Neural progenitor cell (in vitro differentiated cells): ENCODE measurements around the gene COL11A2. TPM values are rescaled to one million over a fixed set of nuclear protein-coding genes. Genes with fewer than 3 reads are reported as not detected.

ENCODE experiments used
- DNase-seq: peaks from one replicate; pipeline ENCODE4 v3.0.0-alpha.2; 2016; ENCODE audit warnings: low spot score
- H2AFZ ChIP-seq: fragments of 200-600 bp; sonication (generic); replicated peaks from 2 replicates; pipeline ENCODE4 v1.6.1; 2016; ENCODE audit warnings: antibody characterized with exemption
- H3F3A ChIP-seq: fragments of 200-600 bp; sonication (generic); 2 replicates; pipeline ENCODE4 v1.6.1; 2016; ENCODE audit warnings: antibody characterized with exemption, low read depth
- H3K27ac ChIP-seq: fragments of 200-600 bp; sonication (generic); 2 replicates; pipeline ENCODE4 v1.5.1; 2016; ENCODE audit warnings: mild to moderate bottlenecking
- H3K27me3 ChIP-seq: fragments of 200-600 bp; sonication (generic); 2 replicates; pipeline ENCODE4 v1.6.1; 2016; ENCODE audit warnings: mild to moderate bottlenecking, moderate library complexity
- H3K36me3 ChIP-seq: fragments of 200-600 bp; sonication (generic); 2 replicates; pipeline ENCODE4 v1.5.1; 2016
- H3K4me1 ChIP-seq: fragments of 200-600 bp; sonication (generic); 2 replicates; pipeline ENCODE4 v1.6.1; 2016; ENCODE audit warnings: mixed run types
- H3K4me2 ChIP-seq: fragments of 200-600 bp; sonication (generic); 2 replicates; pipeline ENCODE4 v1.6.1; 2016
- H3K4me3 ChIP-seq: fragments of 200-600 bp; sonication (generic); 2 replicates; pipeline ENCODE4 v1.5.1; 2016
- H3K79me2 ChIP-seq: fragments of 200-600 bp; sonication (generic); 2 replicates; pipeline ENCODE4 v1.6.1; 2016; ENCODE audit warnings: low read depth
- H3K9ac ChIP-seq: fragments of 200-600 bp; sonication (generic); 2 replicates; pipeline ENCODE4 v1.6.1; 2016
- H3K9me3 ChIP-seq: fragments of 200-600 bp; sonication (generic); 2 replicates; pipeline ENCODE4 v1.5.1; 2016; ENCODE audit warnings: low read depth
- H4K20me1 ChIP-seq: fragments of 200-600 bp; sonication (generic); 2 replicates; pipeline ENCODE4 v1.6.1; 2016; ENCODE audit warnings: low read depth
- H3K27ac Mint-ChIP-seq: 3 replicates; pipeline ENCODE4 v1.8.0; 2021; ENCODE audit warnings: mixed read lengths
- H3K27me3 Mint-ChIP-seq: 2 replicates; pipeline ENCODE4 v1.8.0; 2022; ENCODE audit warnings: low read depth, mild to moderate bottlenecking, inconsistent platforms, moderate library complexity, mixed read lengths; ENCODE audit not compliant: insufficient read depth
- H3K36me3 Mint-ChIP-seq: 3 replicates; pipeline ENCODE4 v1.8.0; 2021; ENCODE audit warnings: mixed read lengths
- H3K4me1 Mint-ChIP-seq: 3 replicates; pipeline ENCODE4 v1.8.0; 2021; ENCODE audit warnings: mixed read lengths
- H3K4me3 Mint-ChIP-seq: 3 replicates; pipeline ENCODE4 v1.8.0; 2021; ENCODE audit warnings: mild to moderate bottlenecking, moderate library complexity, mixed read lengths
- H3K9me3 Mint-ChIP-seq: 3 replicates; pipeline ENCODE4 v1.8.0; 2020; ENCODE audit warnings: mixed read lengths
- CTCF ChIP-seq: fragments of 200-600 bp; sonication (generic); IDR thresholded peaks from 2 replicates; pipeline ENCODE4 v1.5.1; 2017; ENCODE audit warnings: antibody characterized with exemption, mild to moderate bottlenecking
- EZH2 ChIP-seq: fragments of 200-600 bp; sonication (generic); IDR thresholded peaks from 2 replicates; pipeline ENCODE4 v1.6.1; 2017; ENCODE audit warnings: antibody characterized with exemption, mild to moderate bottlenecking, moderate library complexity
- EZH2phosphoT487 ChIP-seq: fragments of 200-600 bp; sonication (generic); IDR thresholded peaks from 2 replicates; pipeline ENCODE4 v1.6.1; 2017; ENCODE audit warnings: antibody characterized with exemption
- total RNA-seq: library from RNA; depleted of rRNA; stranded (reverse); fragments of >200 nt; gene quantifications from 2 replicates; pipeline ENCODE4 v1.2.3, GENCODE V29; 2015; ENCODE audit warnings: low replicate concordance

COL11A2 gene
- total RNA-seq, 1 donor from 2014 or later = 0.49 TPM

DNA sequence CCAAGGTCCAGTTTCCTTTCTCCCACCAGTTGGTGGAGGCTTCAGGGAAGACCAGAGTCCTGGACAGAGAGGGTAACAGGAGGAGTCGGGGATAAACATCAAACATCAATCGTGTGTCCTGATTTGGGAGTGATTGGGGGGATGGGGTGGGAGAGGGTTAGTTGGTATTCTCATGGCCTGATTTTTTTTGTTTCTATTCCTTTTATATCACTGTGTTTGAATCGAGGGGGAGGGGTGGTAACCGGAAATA lies 11.8 kb upstream of the COL11A2 start:
- H3K9me3 ChIP-seq = no peaks in the 10 kb centered on the region
- no peak overlapping the region for H3K27ac ChIP-seq
- peaks cover 42% of the 10 kb centered on the region for H4K20me1 ChIP-seq
- H3K79me2 ChIP-seq = peaks cover 40% of the 10 kb centered on the region
- H3K9ac ChIP-seq = no peak overlapping the region
- Mint-ChIP-seq H3K27ac (peak overlapping the region; percentile 97), H3K4me1 (peaks cover 61% of the 10 kb centered on the region), H3K4me3 (peak overlapping the region; percentile 99), H3K9me3 (no peaks in the 10 kb centered on the region), H3K27me3 (peaks cover 9% of the 10 kb centered on the region), H3K36me3 (peaks cover 26% of the 10 kb centered on the region)
- H3K4me3 ChIP-seq = peak overlapping the region; percentile 70
- H3K4me2 ChIP-seq = peak overlapping the region; percentile 85
- peaks cover 43% of the 10 kb centered on the region for H3K4me1 ChIP-seq
- no peak overlapping the region for H2AFZ ChIP-seq
- peaks cover 72% of the 10 kb centered on the region for H3F3A ChIP-seq
- peaks cover 8% of the 10 kb centered on the region for H3K27me3 ChIP-seq
- no peak for DNase-seq
- TF ChIP-seq CTCF (no peak), EZH2phosphoT487 (no peak), EZH2 (no peak)
- H3K36me3 ChIP-seq = no peaks in the 10 kb centered on the region

GRCh38 chr6:33203443-33204164 lies 11.3 kb upstream of the COL11A2 start:
- Mint-ChIP-seq H3K36me3 (peaks cover 25% of the 10 kb centered on the region), H3K4me3 (peak overlapping the region; percentile 99), H3K27ac (peak overlapping the region; percentile 97), H3K27me3 (peaks cover 9% of the 10 kb centered on the region), H3K4me1 (peaks cover 61% of the 10 kb centered on the region), H3K9me3 (no peaks in the 10 kb centered on the region)
- no peak for DNase-seq
- Histone ChIP-seq H3K27me3 (peaks cover 8% of the 10 kb centered on the region), H3K9ac (no peak overlapping the region), H3K79me2 (peaks cover 38% of the 10 kb centered on the region), H3F3A (peaks cover 67% of the 10 kb centered on the region), H4K20me1 (peaks cover 40% of the 10 kb centered on the region), H2AFZ (no peak overlapping the region), H3K4me1 (peaks cover 39% of the 10 kb centered on the region), H3K27ac (no peak overlapping the region), H3K36me3 (no peaks in the 10 kb centered on the region), H3K9me3 (no peaks in the 10 kb centered on the region), H3K4me2 (peak overlapping the region; percentile 85), H3K4me3 (peak overlapping the region; percentile 70)
- no peak for TF ChIP-seq CTCF
- TF ChIP-seq EZH2 = no peak
- TF ChIP-seq EZH2phosphoT487 = no peak

DNA sequence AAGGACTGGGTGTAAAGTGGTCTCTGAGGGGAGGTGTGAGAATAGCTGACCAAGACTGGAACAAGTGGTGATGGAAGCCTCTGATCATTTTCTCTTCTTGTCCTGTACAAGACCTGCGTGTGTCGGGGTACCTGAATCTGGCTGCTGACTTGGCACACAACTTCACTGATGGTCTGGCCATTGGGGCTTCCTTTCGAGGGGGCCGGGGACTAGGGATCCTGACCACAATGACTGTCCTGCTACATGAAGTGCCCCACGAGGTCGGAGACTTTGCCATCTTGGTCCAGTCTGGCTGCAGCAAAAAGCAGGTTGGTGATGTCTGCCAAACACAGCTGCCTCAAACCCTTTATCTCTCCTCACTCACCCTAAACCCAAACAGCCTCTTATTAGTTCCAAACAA lies 10.5 kb upstream of the COL11A2 start:
- Histone ChIP-seq H3K4me2 (no peak overlapping the region), H3K9me3 (no peaks in the 10 kb centered on the region), H3K27me3 (peaks cover 8% of the 10 kb centered on the region), H4K20me1 (peaks cover 48% of the 10 kb centered on the region), H3F3A (peaks cover 69% of the 10 kb centered on the region), H2AFZ (no peak overlapping the region), H3K36me3 (no peaks in the 10 kb centered on the region), H3K4me1 (peaks cover 39% of the 10 kb centered on the region), H3K79me2 (peaks cover 33% of the 10 kb centered on the region), H3K27ac (no peak overlapping the region), H3K9ac (no peak overlapping the region), H3K4me3 (no peak overlapping the region)
- no peak for DNase-seq
- TF ChIP-seq EZH2phosphoT487 (no peak), EZH2 (no peak), CTCF (no peak)
- H3K4me1 Mint-ChIP-seq = peaks cover 69% of the 10 kb centered on the region
- peak overlapping the region; percentile 30 for H3K27ac Mint-ChIP-seq
- H3K9me3 Mint-ChIP-seq = no peaks in the 10 kb centered on the region
- H3K27me3 Mint-ChIP-seq = peaks cover 9% of the 10 kb centered on the region
- H3K36me3 Mint-ChIP-seq = peaks cover 25% of the 10 kb centered on the region
- H3K4me3 Mint-ChIP-seq = peak overlapping the region; percentile 99
